ENCODE results near the gene GEMIN7. TPM values are rescaled to one million over a fixed set of nuclear protein-coding genes. Genes with fewer than 3 reads are reported as not detected.

The GEMIN7 gene
- total and polyA plus RNA-seq, 4 donors: 10.0 to 25.2 (median 19.4) TPM

DNA sequence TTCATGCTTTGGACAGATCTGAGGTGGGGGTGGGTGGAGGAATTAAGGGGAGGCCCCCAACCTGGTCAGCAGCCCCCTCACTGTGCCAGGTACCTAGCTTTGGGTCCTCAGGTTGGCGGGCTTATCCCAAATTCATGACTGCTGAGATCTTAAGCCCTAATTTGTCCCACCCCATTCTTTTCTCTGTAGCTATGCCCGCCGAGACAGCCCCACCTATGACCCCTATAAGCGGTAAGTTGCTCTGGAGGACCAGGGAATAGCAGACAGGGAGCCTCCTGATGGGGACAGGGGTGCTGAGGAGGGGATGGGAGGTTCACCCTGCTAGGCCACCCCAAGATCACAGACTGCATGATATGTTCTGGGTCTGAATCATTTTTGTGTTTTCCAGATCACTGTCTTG lies 17.1 kb upstream of the GEMIN7 start (continued):
- TF ChIP-seq GABPA (IDR thresholded peaks at IDR 0.05 in 1 of 2, conservative IDR thresholded peaks at IDR 0.05 in 1 of 2) (no peak), NR2F2 (IDR thresholded peaks at IDR 0.05) (no peak), HNF4G (IDR thresholded peaks at IDR 0.05) (no peak)
- TF ChIP-seq, protein P1, sequence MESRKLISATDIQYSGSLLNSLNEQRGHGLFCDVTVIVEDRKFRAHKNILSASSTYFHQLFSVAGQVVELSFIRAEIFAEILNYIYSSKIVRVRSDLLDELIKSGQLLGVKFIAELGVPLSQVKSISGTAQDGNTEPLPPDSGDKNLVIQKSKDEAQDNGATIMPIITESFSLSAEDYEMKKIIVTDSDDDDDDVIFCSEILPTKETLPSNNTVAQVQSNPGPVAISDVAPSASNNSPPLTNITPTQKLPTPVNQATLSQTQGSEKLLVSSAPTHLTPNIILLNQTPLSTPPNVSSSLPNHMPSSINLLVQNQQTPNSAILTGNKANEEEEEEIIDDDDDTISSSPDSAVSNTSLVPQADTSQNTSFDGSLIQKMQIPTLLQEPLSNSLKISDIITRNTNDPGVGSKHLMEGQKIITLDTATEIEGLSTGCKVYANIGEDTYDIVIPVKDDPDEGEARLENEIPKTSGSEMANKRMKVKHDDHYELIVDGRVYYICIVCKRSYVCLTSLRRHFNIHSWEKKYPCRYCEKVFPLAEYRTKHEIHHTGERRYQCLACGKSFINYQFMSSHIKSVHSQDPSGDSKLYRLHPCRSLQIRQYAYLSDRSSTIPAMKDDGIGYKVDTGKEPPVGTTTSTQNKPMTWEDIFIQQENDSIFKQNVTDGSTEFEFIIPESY (IDR thresholded peaks at IDR 0.05): no peak

DNA sequence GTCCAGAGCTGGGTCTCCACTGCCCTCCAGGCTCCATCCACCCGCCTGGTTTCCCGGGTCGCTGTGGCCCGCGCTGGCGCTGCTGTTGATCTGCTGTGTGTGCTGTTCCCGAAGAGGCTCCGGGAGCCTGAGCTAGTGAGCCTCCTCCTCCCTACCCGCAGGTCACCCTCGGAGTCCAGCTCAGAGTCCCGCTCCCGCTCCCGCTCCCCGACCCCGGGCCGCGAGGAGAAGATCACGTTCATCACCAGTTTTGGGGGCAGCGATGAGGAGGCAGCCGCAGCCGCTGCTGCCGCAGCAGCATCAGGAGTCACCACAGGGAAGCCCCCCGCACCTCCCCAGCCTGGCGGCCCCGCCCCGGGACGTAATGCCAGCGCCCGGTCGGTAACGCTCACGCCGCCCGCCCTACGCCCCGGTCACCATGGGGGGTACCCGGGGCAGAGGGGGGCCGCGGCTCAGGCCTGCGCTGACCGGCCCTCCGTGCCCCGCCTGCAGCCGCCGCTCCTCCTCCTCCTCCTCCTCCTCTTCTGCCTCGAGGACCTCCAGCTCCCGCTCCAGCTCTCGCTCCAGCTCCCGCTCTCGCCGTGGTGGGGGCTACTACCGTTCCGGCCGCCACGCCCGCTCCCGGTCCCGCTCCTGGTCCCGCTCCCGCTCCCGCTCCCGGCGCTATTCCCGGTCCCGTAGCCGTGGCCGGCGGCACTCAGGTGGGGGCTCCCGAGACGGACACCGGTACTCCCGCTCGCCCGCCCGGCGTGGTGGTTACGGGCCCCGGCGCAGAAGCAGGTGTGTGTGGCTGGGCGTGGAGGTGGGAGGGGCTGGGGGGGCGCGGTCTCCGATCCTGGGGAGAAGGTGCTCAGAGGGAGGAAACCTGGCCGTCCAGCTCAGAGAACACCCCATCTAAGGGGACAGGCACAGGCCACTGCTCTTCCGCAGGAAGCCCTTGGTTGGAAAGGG lies 14.9 kb upstream of the GEMIN7 start:
- H3K4me3 ChIP-seq (ENCODE audit: low read depth in 1 of 3, low read length in 3 of 3): no peak overlapping the region
- H3K27me3 ChIP-seq (ENCODE audit: control insufficient read depth in 4 of 4, insufficient read depth in 4 of 4, low read length in 3 of 4): no peaks in the 10 kb centered on the region
- H3K27ac ChIP-seq (ENCODE audit: low read depth in 1 of 2, low read length in 2 of 2): no peak overlapping the region
- TF ChIP-seq, protein P2, sequence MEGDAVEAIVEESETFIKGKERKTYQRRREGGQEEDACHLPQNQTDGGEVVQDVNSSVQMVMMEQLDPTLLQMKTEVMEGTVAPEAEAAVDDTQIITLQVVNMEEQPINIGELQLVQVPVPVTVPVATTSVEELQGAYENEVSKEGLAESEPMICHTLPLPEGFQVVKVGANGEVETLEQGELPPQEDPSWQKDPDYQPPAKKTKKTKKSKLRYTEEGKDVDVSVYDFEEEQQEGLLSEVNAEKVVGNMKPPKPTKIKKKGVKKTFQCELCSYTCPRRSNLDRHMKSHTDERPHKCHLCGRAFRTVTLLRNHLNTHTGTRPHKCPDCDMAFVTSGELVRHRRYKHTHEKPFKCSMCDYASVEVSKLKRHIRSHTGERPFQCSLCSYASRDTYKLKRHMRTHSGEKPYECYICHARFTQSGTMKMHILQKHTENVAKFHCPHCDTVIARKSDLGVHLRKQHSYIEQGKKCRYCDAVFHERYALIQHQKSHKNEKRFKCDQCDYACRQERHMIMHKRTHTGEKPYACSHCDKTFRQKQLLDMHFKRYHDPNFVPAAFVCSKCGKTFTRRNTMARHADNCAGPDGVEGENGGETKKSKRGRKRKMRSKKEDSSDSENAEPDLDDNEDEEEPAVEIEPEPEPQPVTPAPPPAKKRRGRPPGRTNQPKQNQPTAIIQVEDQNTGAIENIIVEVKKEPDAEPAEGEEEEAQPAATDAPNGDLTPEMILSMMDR (IDR thresholded peaks at IDR 0.05; ENCODE audit: low read depth, low read length, missing input control): no peak
- TF ChIP-seq RAD21 (IDR thresholded peaks at IDR 0.05) (no peak), HNF4G (IDR thresholded peaks at IDR 0.05) (no peak), NR2F2 (IDR thresholded peaks at IDR 0.05) (no peak), JUND (IDR thresholded peaks at IDR 0.05) (no peak), RXRA (IDR thresholded peaks at IDR 0.05) (no peak), SP1 (IDR thresholded peaks at IDR 0.05) (no peak), YY1 (IDR thresholded peaks at IDR 0.05) (no peak)
- TF ChIP-seq, protein P3, sequence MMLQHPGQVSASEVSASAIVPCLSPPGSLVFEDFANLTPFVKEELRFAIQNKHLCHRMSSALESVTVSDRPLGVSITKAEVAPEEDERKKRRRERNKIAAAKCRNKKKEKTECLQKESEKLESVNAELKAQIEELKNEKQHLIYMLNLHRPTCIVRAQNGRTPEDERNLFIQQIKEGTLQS (IDR thresholded peaks at IDR 0.05): no peak
- TF ChIP-seq, protein P1 (IDR thresholded peaks at IDR 0.05): no peak
- WGBS: 96% methylated on average over 85 of the region's 85 CpGs
- DNase-seq (ENCODE audit: low spot score): no peak
- peaks cover 46 to 72% (median 53%) of the 10 kb centered on the region in 4 donors for H3K36me3 ChIP-seq (ENCODE audit: control insufficient read depth in 4 of 4, insufficient read depth in 3 of 4, low read depth in 1 of 4, low read length in 3 of 4)
- no peak overlapping the region for H3K9ac ChIP-seq (ENCODE audit: low read depth in 1 of 2, low read length in 2 of 2)
- no peaks in the 10 kb centered on the region for H3K9me3 ChIP-seq (ENCODE audit: control insufficient read depth in 4 of 4, low read length in 3 of 4)
- H3K4me1 ChIP-seq (ENCODE audit: control insufficient read depth in 4 of 4, insufficient read depth in 4 of 4, low read length in 3 of 4): no peaks in the 10 kb centered on the region
